Suprapubic skin (tissue), 3 donors: ENCODE data around the gene ZNF462.

ENCODE experiments used
- CTCF ChIP-seq, 2 donors: fragments of 200-600 bp in 1 of 2; fragments of 450-650 bp in 1 of 2; sonication (generic) in 1 of 2; IDR thresholded peaks; one replicate each; pipeline ENCODE4 v1.5.1; 2016 to 2019; ENCODE audit warnings: antibody characterized with exemption in 2 of 2, mild to moderate bottlenecking in 1 of 2, moderate library complexity in 1 of 2
- POLR2AphosphoS5 ChIP-seq, 3 donors: sonication (generic); formaldehyde crosslinking; IDR thresholded peaks; one replicate each; pipeline ENCODE4 v1.6.1; 2017; ENCODE audit warnings: antibody characterized with exemption in 3 of 3

DNA sequence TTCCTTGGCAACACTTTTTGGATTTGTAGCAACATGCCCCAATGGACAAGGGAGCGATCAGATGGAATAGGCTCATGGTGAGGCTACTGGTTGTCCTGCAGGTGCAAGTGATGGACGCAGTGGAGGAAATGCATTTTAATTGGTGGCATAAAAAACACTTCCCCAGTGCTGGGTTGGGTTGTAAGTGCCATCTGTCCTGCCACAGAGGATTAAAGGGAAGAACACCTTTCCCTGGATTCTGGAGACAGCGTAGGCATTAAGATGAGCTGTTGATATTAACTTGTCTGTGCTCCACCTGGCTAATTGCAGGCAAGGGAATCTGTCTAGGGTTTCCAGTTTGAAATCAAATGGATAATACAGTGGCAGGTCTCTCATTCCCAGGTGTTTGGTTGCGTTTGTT, 173.4 kb downstream of the ZNF462 start:
- TF ChIP-seq CTCF (IDR thresholded peaks at IDR 0.05): no peak
- no peak for TF ChIP-seq POLR2AphosphoS5 (IDR thresholded peaks at IDR 0.05)
